Endothelial cell of hepatic sinusoid (primary cell): ENCODE measurements around the gene MMP21.

Experiments
- in situ Hi-C: cut with HindIII; loops from 2 replicates; pipeline ENCODE4 v1.10.0; 2017; ENCODE audit warnings: low sequenced_read_pairs

The MMP21 gene

DNA sequence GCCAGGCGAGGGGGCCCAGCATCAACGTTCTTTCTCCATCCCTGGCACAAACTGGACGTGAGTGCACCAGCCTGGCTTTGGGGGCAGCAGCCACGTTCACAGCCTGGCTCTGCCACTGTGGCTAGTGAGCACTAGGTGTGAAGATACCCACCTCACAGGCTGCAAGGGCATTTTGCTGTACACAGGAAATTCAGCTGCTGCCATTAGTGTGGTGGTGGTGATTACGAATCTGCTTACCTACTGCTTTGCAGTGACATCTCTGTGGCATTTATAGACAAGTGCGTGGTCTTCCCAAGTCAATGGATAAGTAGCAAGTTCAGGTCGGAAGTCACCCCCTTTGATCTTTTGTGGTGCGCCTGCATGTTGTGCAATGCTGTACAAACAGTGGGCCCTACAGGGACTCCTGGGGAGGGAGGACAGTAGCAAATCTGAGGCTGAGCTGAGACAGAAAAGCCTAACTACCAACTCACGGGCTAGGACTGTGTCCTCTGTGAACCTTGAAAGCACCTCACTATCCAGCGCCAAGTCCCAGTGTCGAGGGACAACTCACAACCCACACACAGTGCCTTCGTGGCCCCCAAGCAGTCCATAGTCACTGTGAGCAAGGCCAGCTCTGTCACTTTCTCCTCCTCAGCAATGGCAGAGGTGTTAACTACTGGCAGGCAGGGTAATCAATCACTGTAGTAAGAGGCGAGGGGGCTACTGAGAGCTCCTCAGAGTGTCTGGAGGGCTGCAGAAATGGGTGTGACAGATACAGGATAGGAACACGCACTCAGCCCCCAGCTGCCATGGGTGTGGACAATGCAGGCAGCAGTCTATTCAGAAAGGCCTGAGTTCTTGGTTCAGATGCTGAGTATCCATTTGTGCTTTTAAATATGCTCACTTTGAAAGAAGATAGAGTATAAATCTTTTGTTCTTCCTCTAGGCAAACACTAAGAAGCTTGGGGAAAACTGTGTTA lies 17.0 kb upstream of the MMP21 start:
- in situ Hi-C loops, result no loop called here

DNA sequence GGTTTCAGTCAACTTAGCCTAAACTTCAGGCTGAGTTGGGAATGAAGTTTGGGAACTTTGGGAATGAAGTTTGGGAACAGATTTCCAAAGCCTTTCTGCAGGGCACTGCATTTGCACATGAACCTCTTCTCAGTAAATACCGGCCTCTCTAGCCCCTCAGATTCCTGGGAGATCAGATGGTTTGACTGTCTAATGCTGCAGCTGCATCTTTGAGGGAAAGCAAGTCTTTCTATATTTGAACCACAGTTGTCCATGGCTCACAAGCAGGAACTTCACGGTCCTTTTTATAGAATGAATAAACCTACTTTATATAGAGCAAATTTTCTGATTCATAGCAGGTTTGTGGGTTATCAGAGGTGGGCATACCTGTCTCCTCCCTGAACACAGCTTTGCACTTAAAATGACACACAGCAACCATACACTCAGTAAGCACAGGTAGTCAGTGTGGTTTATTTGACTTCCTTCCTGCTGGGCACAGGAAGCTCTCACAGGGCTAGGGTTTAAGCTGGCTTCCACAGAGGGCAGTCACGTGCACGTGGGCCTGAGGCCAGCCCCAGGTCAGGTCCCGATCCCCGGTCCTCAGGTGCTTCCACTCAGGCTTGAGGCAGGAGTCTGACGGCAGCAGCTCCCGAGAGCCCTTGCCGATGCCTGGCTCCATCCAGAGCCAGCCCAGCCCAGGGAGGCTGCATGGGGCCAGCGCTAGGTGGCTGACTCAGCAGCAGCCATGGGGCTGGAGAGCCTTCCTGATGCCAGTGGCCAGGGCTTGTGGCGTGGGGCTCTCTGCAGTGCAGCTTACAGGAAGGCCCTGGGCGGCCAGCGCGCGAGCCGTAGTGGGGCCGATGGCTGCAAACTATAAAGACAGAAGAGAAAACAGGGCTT lies 12.8 kb upstream of the MMP21 start:
- in situ Hi-C loops, result no loop called here

GRCh38 chr10:125785791-125786190 lies 10.2 kb upstream of the MMP21 start:
- in situ Hi-C loops, result no loop called here

DNA sequence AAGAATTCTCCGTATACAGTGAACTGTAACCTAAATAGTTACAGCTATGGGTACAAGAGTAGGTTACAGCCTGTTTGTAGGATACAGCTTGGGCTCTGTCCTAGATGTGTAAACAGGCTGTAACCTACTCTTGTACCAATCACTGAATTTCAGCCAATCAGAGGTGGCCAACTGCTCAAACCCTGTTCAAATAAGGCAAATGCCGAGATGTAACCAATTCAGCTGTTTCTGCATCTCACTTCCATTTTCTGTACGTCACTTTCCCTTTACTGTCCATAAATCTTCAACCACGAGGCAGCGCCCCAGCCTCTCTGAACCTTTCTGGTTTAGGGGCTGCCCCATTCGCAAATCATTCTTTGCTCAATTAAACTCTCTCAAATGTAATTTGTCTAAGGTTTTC lies 8.3 kb upstream of the MMP21 start:
- in situ Hi-C loops, result loop anchor here (5.0 kb wide), 1 partner anchor 57 kb away; no protein-coding TSS in a partner anchor

DNA sequence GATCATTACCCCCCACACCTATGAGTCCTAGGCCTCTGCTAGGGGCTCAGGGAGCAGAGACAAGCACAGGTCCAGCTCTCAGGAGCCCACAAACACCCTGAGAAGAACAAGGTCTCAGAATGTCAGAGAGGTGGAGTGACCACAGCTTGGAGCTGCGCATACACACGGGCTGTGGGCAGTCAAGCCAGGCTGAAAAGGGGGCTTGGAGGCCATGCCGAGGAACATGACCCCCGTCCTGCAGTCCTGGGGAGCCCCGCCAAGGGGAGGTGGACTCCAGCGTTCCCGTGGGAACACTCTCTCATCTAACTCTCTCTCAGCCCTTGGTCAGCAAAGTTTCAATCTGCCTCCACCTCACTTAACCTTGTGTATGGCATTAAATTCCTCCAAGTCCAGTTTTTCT lies 7.8 kb upstream of the MMP21 start:
- in situ Hi-C loops, result loop anchor here (5.0 kb wide), 1 partner anchor 56 kb away; no protein-coding TSS in a partner anchor

- in situ Hi-C loops, result loop anchor here (5.0 kb wide), 1 partner anchor 55 kb away; no protein-coding TSS in a partner anchor
Measured at GRCh38 chr10:125782616-125783015, 7.0 kb upstream of the MMP21 start.

- in situ Hi-C loops, result loop anchor here (5.0 kb wide), 1 partner anchor 55 kb away; no protein-coding TSS in a partner anchor
Measured at GRCh38 chr10:125782054-125782453, 6.4 kb upstream of the MMP21 start.

- in situ Hi-C loops, result loop anchor here (5.0 kb wide), 1 partner anchor 54 kb away; no protein-coding TSS in a partner anchor
Measured at GRCh38 chr10:125781374-125781773, 5.8 kb upstream of the MMP21 start.

DNA sequence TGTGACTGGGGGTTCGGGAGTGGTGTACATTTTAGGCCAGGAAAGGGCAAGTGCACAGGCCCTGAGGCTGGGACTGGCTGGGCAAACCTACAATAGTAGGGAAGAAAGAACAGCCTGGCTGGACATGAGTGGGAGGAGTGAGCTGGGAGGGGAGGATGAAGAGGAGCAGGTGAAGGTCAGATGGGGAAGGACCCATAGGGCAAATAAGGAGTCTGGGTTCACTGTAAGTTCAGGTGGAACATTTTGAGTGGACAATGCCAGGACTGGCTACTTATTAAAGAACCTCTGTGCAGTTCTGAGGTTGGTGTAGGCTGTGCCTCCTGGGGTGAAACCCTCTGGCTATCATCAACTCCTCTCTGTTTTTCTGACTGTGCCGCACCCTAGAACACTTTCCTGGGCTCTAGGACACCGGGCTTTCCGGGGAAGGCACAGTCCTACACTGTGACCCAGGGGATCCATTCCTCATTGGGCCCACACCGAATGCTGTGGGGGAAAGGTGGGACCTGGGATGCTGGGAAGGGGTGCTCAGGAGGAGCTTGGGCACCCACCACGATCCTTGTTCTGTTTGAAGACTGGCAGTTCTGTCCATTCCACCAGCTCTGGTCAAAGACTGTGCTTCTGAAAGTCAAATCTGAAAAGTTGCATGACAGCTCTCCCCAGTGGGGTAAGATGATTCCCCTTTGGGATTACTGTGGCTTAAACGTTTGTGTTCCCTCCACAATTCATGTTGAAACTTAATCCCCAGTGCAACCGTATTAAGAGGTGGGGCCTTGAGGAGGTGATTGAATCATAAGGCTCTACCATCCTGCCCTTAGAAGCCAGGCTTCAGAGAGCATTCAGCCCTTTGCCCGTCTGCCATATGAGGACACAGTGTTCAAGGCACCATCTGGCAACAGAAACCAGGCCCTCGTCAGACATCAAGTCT lies 4.0 kb upstream of the MMP21 start:
- in situ Hi-C loops, result loop anchor here (5.0 kb wide), 1 partner anchor 52 kb away; no protein-coding TSS in a partner anchor

- in situ Hi-C loops, result no loop called here
Measured at GRCh38 chr10:125778556-125778955, 2.9 kb upstream of the MMP21 start.

- in situ Hi-C loops, result no loop called here
Measured at GRCh38 chr10:125777806-125778205, 2.2 kb upstream of the MMP21 start.

DNA sequence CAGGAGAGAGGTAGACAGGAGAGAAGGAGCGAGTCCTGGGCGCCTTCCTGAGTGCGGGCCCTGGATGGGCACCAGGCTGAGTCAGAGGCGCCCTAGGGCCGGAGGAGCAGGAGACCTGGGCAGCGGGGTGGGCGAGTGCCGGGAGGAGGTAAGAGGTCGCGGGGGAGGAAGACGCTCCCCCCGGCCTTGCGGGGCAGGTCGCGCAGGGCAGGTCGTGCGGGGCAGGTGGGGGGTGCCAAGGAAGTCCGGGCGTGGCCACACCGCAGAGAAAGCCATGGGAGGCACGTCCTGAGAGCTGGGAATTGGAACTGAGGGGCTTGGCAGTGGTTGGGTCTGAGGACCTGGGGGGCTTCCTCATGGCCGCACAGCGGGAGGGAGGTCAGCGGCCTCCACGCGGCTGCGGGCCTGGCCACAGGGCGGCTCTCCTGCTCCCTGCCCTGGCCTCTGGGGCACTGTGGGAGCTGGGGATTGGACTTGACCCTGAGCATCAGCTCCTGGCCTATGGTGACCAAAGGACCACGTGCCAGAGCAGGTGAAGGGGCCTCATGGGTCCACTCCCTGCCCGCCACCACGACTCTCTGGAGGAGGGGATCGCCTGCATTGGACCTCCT lies 935 bp downstream of the MMP21 start:
- in situ Hi-C loops, result no loop called here

DNA sequence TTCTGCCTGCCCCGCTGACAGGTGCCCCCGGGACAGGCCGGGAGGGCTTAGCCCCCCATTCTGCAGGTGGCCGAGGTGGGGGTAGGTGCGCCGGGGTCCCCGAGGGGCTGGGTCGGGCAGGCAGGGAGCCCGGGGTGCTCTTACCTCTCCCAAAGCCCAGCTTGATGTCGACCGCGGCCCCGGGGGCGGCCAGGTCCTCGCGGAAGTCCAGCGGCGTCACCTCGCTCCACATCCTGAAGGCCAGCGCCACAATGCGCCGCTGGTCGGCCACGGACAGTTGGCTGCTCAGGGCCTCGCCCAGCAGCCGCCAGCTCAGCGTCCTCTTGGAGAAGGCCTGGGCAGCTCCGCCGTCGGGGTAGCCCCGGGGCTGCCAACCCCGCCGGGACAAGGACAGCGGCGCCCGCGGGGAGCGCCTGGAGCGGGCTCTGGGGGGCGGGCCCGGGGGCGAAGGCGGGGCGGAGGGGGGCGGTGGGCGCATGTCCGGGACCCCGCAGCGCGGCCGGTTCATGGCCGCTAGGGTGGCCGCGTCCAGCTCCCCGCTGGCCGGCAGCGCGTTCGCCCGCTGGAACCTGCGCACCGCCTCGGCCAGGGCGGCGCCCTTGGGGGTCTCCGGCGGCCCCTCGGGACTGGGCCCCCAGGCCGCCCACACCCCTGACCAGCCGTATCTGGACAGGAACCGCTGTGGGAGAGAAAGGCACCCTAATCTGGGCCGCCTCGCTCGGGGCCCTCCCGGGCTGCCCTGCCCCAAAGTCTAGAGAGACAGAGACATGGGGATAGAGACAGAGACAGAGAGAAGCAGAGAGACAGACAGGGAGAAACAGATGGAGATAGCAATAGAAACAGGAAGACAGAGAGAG lies 1.7 kb downstream of the MMP21 start:
- in situ Hi-C loops, result no loop called here

GRCh38 chr10:125772864-125773180 lies 2.8 kb downstream of the MMP21 start:
- in situ Hi-C loops, result no loop called here

- in situ Hi-C loops, result no loop called here
Measured at GRCh38 chr10:125772112-125772863, 3.3 kb downstream of the MMP21 start.

- in situ Hi-C loops, result no loop called here
Measured at GRCh38 chr10:125770844-125771243, 4.8 kb downstream of the MMP21 start.

DNA sequence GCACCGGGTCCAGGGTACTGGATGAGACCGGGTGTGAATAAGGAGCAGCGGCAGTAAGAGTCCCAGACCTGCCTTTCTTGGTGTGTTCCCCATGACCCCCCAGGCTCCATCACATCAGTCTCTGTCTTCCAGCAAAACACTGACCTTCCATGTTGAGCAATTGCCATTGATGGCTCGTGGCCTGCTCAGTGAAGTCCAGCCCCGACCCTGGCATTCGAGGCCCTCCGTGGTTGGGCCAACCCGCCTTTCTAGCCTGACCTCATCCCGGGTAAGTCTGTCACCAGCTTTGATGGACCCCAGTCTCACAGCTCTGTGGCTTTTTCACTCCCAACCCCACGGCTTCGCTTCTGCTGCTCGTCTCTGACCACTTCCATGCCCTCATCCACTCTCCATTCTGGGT lies 6.4 kb downstream of the MMP21 start:
- in situ Hi-C loops, result no loop called here

- in situ Hi-C loops, result no loop called here
Measured at GRCh38 chr10:125768219-125768855, 7.3 kb downstream of the MMP21 start.
